ENCODE measurements around the gene ST8SIA6. TPM values are rescaled to one million over a fixed set of nuclear protein-coding genes. Genes with fewer than 3 reads are reported as not detected.

The ST8SIA6 gene
- total RNA-seq, 1 experiment from 2014 or later = 1.1 TPM

Small RNA genes lying within 50 kb of the gene (small RNA-seq; reads per million reads assigned to genes)
- 0 reads per million in 2 experiments for gene RF00019

Other genes starting within 250 kb of the ST8SIA6 start
- gene VIM, start 226.4 kb downstream of the ST8SIA6 start, total RNA-seq (2014; rRNA removed; shearing (Covaris generic)) = 2,222 and 2,306 TPM in 2 replicates
- 24.2 and 25.3 TPM in 2 replicates for gene HACD1, start 162.8 kb upstream of the ST8SIA6 start, total RNA-seq (2014; rRNA removed; shearing (Covaris generic))
- 16.8 and 17.3 TPM in 2 replicates for gene STAM, start 189.6 kb upstream of the ST8SIA6 start, total RNA-seq (2014; rRNA removed; shearing (Covaris generic))

All from SK-MEL-5 (cell line).